ENCODE results near the gene DNAJC1. TPM values are rescaled to one million over a fixed set of nuclear protein-coding genes. Genes with fewer than 3 reads are reported as not detected.
"Not testable (repeated sequence)": the region's sequence is repeated elsewhere in the genome, so short reads cannot be mapped to it uniquely, and the experiment has no call there.

DNAJC1 gene
- total RNA-seq, 6 experiments from 2014 or later: 16.0 to 106 (median 27.8) TPM

- H3K27me3 ChIP-seq: no peaks in the 10 kb centered on the region
- H3K36me3 ChIP-seq: no peaks in the 10 kb centered on the region
- H3K4me1 ChIP-seq: no peaks in the 10 kb centered on the region
- no peak for ATAC-seq
- H3K27ac ChIP-seq: no peak overlapping the region
- DNase-seq: no peak
- no peaks in the 10 kb centered on the region for H3K9me3 ChIP-seq
- TF ChIP-seq, protein P1, sequence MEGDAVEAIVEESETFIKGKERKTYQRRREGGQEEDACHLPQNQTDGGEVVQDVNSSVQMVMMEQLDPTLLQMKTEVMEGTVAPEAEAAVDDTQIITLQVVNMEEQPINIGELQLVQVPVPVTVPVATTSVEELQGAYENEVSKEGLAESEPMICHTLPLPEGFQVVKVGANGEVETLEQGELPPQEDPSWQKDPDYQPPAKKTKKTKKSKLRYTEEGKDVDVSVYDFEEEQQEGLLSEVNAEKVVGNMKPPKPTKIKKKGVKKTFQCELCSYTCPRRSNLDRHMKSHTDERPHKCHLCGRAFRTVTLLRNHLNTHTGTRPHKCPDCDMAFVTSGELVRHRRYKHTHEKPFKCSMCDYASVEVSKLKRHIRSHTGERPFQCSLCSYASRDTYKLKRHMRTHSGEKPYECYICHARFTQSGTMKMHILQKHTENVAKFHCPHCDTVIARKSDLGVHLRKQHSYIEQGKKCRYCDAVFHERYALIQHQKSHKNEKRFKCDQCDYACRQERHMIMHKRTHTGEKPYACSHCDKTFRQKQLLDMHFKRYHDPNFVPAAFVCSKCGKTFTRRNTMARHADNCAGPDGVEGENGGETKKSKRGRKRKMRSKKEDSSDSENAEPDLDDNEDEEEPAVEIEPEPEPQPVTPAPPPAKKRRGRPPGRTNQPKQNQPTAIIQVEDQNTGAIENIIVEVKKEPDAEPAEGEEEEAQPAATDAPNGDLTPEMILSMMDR (IDR thresholded peaks at IDR 0.05): no peak
- TF ChIP-seq POLR2A (IDR thresholded peaks at IDR 0.05): no peak
- intact Hi-C loops (cut with DNase I): no loop called here
- no peak overlapping the region for H3K4me3 ChIP-seq
- WGBS (ENCODE audit: insufficient coverage, low coverage, low lambda C conversion rate, missing lambda C conversion rate): 63% methylated on average over 6 of the region's 6 CpGs
Measured at GRCh38 chr10:22043327-22043633, 39.8 kb upstream of the DNAJC1 start.

GRCh38 chr10:22042557-22043326 lies 39.2 kb upstream of the DNAJC1 start:
- peak in 2 of 4 donors; percentile 46 to 80 for ATAC-seq

DNA sequence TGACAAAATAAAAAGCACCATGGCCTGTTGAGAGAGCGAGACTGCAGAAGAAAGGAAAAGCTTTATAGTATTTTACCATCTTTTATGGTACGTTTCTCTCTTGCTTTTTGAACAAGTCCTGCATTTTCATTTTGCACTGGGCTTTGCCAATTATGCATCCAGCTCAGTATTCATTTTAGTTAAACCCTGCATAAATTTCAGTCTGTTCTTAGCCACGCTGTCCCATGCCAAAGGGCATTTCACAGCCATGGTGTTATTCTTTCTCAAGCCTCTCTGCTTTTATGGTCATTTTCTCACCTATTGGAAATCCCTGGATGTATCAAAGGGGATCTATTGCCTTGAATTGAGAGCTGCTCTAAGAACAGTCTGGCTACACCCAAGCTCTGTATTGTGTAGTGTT lies 30.8 kb upstream of the DNAJC1 start:
- Histone ChIP-seq H3K36me3 (no peaks in the 10 kb centered on the region), H3K27ac (no peak overlapping the region), H3K9me3 (no peaks in the 10 kb centered on the region), H3K27me3 (no peaks in the 10 kb centered on the region), H3K4me3 (no peak overlapping the region), H3K4me1 (no peaks in the 10 kb centered on the region)
- intact Hi-C loops (cut with DNase I): no loop called here
- 70% methylated on average over 3 of the region's 3 CpGs for WGBS (ENCODE audit: insufficient coverage, low coverage, low lambda C conversion rate, missing lambda C conversion rate)
- DNase-seq (no peak), ATAC-seq (no peak)
- TF ChIP-seq, protein P1 (IDR thresholded peaks at IDR 0.05): no peak
- no peak for TF ChIP-seq POLR2A (IDR thresholded peaks at IDR 0.05)

More at GRCh38 chr10:22042557-22043326, 39.2 kb upstream of the DNAJC1 start:
- Histone ChIP-seq H3K27ac (no peak overlapping the region), H3K36me3 (no peaks in the 10 kb centered on the region), H3K4me1 (no peaks in the 10 kb centered on the region), H3K27me3 (no peaks in the 10 kb centered on the region), H3K4me3 (no peak overlapping the region), H3K9me3 (no peaks in the 10 kb centered on the region)
- 21% methylated on average over 8 of the region's 8 CpGs for WGBS (ENCODE audit: insufficient coverage, low coverage, low lambda C conversion rate, missing lambda C conversion rate)
- intact Hi-C loops (cut with DNase I): no loop called here
- DNase-seq: peak in 1 of 3 donors; percentile 17
- TF ChIP-seq, protein P1 (IDR thresholded peaks at IDR 0.05): no peak
- TF ChIP-seq POLR2A (IDR thresholded peaks at IDR 0.05): no peak

DNA sequence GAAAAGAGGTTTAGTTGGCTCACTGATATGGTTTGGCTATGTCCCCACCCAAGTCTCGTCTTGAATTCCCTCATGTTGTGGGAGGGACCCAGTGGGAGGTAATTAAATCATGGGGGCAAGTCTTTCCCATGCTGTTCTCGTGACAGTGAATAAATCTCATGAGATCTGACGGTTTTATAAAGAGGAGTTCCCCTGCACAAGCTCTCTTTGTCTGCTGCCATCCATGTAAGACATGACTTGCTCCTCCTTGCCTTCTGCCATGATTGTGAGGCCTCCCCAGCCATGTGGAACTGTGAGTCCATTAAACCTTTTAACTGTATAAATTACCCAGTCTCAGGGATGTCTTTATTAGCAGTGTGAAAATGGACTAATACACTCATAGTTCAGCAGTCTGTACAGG lies 28.7 kb upstream of the DNAJC1 start:
- ATAC-seq; H3K36me3 ChIP-seq; DNase-seq; H3K27me3 ChIP-seq; H3K9me3 ChIP-seq; H3K27ac ChIP-seq; H3K4me3 ChIP-seq; intact Hi-C loops (cut with DNase I); H3K4me1 ChIP-seq: not testable (repeated sequence)
- WGBS (ENCODE audit: insufficient coverage, low coverage, low lambda C conversion rate, missing lambda C conversion rate): 77% methylated on average over 2 of the region's 3 CpGs

- Histone ChIP-seq H3K4me1 (no peaks in the 10 kb centered on the region), H3K36me3 (no peaks in the 10 kb centered on the region), H3K27ac (no peak overlapping the region), H3K9me3 (no peaks in the 10 kb centered on the region), H3K27me3 (no peaks in the 10 kb centered on the region), H3K4me3 (no peak overlapping the region)
- ATAC-seq: peak in 2 of 4 donors; percentile 69 to 73
- no peak for DNase-seq
- WGBS (ENCODE audit: insufficient coverage, low coverage, low lambda C conversion rate, missing lambda C conversion rate): 34% methylated on average over 2 of the region's 2 CpGs
- intact Hi-C loops (cut with DNase I): no loop called here
- no peak for TF ChIP-seq POLR2A (IDR thresholded peaks at IDR 0.05)
Measured at GRCh38 chr10:22030421-22030820, 26.9 kb upstream of the DNAJC1 start.
